T-helper 2 cell treated with Interferon-gamma antibody and Interleukin-4, amounts not matched to agents 100 ng/mL and 5 ng/mL, for 36 hours (primary cell): ENCODE measurements around the gene C18orf63. TPM values are rescaled to one million over a fixed set of nuclear protein-coding genes. Genes with fewer than 3 reads are reported as not detected.

Experiments used
- intact Hi-C: fragments of 100-400 bp; cut with micrococcal nuclease; formaldehyde crosslinking; loops from one replicate; pipeline ENCODE4 v1.15.1; 2023
- total RNA-seq: library from RNA; stranded (reverse); gene quantifications from 2 replicates; pipeline ENCODE4 v1.2.3, GENCODE V29; 2022

Gene C18orf63
- total RNA-seq, 1 donor from 2014 or later, result not detected

- intact Hi-C loops, result loop anchor here (1.0 to 5.0 kb wide), 4 partner anchors 21 to 225 kb away; partner anchors contain the start of genes TIMM21 and ZNF407
Measured at GRCh38 chr18:74373428-74373827, 57.8 kb downstream of the C18orf63 start.

GRCh38 chr18:74375999-74376398 lies 60.4 kb downstream of the C18orf63 start:
- intact Hi-C loops, result no loop called here

GRCh38 chr18:74376523-74376922 lies 60.9 kb downstream of the C18orf63 start:
- intact Hi-C loops, result no loop called here

DNA sequence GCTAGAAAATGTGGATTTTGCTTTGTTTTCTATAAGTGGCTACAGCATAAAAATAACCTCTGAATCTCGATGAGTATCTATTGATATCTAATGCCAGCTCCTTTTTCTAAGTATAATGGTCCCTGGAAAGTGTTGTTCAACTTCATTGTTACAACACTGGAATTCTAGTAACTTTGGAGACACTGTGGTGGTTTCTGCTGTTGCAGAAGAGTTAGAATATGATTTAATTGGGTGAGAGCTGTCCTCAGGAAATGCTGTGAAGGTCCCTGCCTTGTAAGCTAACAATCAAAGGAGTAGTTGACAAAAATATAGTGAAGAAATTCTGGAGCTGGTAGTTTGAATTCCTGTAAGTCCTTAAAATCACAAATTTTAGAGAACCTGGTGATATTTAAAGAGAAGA lies 62.1 kb downstream of the C18orf63 start:
- intact Hi-C loops, result loop anchor here (2.0 kb wide), 1 partner anchor 29 kb away; no protein-coding TSS in a partner anchor

DNA sequence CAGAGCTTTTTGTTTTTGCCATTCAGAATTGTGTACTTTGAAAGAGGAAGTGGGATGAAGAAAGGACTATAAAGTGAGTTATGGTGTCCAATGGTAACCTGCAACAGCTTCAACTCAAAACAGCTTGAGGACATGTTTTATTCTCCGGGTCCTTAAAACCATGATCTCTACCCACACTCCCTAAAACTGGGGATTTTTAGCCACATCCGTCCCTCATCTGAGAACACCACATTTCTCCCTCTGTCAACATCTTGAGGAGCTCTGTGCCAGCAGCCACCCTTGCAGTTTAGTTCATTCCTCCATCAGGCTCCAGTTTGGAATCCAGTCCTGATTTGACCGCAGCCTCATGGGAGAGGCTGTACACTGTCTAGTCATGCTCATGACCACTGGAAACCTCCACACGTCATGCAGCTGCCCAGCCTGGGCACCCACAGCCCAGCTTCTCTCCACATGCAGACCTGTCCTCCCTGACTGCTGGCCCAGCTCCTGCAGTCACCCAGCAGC lies 62.6 kb downstream of the C18orf63 start:
- intact Hi-C loops, result loop anchor here (2.0 kb wide), 1 partner anchor 29 kb away; no protein-coding TSS in a partner anchor

GRCh38 chr18:74380916-74381315 lies 65.3 kb downstream of the C18orf63 start:
- intact Hi-C loops, result no loop called here

GRCh38 chr18:74381621-74382295 lies 66.1 kb downstream of the C18orf63 start:
- intact Hi-C loops, result no loop called here

DNA sequence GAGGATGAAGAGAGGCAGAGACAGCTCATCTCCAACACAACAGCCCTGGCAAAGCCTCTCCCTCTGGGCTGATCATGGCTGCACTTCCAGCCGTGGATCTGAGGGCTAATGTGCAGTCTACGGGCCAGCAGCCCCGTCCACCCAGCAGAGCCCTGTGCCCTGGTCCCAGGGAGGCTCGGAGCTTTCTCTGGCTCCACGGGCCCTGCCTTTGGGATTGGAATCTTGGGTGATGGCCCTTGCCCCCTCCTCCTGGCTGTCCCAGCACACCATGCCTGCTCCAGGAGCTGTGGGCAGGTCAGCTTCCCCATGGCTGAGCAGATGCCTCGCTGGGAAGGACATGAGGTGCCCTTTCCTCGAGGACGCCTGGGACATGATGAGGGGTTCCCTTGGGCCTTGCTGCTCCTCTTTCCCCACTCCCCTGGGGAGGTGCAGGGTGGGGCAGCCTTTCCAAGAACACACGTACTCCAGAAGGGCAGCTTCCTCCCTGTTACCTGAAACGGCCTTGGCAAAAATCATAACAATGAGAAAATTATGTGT lies 66.9 kb downstream of the C18orf63 start:
- intact Hi-C loops, result no loop called here

DNA sequence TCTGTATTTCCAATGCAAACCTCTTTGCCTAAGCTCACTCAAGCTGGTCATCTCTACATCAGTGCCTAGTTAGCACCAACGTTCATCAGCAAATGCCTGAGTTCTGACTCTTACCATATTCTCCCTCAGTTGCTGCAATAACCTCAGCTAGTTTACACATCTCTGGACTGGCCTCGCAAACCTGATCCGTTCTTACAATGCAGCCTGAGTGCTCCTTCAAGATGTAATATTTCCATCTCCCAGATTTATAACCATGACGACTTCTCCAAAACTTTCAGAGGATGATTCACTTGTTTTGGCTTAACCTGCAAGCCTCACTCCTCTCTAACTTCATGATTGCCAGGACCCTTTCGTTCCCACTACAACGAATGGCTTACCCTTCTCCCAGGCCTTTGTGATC lies 71.7 kb downstream of the C18orf63 start:
- intact Hi-C loops, result no loop called here

DNA sequence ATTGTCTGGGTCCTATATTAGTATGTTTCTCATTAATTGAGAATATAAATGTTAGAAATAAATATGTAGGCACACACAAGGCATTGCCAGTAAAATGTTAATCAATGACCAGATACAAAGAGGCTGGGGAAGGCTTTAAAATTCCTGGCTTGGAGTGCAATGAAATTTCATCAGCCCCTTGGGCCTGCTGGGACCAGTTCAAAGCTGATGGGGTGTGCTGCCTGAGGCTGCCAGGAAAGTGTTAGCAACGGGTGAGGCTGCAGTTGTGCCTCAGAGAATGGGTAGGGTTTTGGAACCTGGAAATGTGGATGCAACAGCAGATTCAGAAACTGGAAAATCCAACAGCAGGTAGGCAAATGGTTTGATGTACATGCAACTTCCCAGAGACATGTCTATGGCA lies 72.6 kb downstream of the C18orf63 start:
- intact Hi-C loops, result no loop called here

- intact Hi-C loops, result no loop called here
Measured at GRCh38 chr18:74389171-74389927, 73.7 kb downstream of the C18orf63 start.

- intact Hi-C loops, result no loop called here
Measured at GRCh38 chr18:74389991-74390390, 74.4 kb downstream of the C18orf63 start.

DNA sequence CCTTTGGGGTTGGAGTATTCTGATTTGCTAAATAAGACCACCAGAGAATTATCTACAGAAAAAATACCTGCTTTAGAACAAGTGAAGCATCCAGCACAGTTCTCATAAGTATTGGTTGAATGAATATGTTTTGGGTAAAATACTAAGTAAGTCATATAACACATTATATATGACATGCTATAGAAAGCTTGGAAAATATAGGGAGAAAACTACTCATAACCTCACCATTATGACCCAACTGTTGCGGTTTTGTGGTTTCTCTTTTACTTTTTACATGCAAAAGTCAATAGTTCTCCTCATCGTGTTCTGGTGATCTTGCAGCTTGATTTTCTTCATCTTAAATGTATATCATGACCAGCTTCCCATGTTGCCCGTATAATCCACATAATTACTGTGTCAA lies 75.3 kb downstream of the C18orf63 start:
- intact Hi-C loops, result no loop called here

DNA sequence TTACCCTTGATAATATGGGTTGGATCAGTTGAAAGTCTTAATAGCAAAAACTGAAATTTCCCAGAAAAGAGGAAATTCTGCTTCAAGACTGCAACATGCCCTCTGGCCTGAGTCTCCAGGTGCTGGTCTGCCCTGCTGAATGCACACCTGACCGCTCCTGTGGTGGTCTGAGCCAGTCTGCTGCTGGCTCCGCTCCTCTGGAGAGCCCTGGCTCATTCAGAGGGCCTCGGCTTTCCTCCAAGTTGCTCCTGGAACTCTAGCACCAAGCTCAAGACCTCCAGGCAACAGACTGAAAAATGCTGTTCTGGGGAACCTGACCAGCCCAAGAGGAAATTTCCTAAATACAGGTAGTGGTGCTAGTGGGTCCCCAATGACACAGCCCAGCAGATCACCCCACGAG lies 76.7 kb downstream of the C18orf63 start:
- intact Hi-C loops, result no loop called here

DNA sequence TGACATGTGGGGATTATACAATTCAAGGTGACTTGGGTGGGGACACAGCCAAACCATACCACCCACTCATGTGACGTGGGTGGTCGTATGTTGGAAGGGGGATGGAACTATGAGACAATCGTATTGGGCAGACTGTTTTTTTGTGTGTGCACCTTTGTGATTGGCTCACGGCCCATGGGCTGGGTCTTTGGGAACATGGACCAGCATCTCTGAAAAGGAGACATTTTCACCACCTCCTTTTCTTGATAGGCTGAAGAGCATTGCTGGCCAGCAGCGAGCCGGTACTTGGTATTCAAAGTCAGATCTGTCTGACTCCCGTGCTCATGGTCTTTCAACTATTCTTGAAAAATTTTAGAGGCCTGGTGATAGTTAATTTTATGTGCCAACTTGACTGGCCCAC lies 79.4 kb downstream of the C18orf63 start:
- intact Hi-C loops, result no loop called here

DNA sequence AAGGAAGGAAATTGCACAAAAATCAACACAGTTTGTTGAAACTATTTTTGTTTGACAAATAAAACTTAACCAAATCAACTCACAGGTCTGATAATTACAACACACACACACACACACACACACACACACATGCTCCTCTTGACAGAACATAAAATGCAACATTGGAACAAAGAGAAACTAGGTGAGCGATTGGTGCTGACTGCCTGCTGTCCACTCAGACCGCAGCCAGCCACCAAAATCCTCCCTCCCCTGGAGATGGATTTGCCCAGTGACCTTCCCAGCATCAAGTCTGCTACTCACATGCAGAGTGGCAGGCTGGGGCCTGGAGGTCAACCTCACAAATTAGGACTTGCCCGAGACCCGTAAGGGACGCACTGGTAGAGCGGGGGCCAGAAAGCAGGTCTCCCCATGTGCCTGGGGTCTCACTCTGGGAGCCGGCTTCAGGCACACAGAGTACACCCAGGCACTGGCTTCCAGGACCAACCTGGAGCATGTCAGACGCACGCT lies 80.1 kb downstream of the C18orf63 start:
- intact Hi-C loops, result no loop called here

- intact Hi-C loops, result no loop called here
Measured at GRCh38 chr18:74396171-74397169, 80.8 kb downstream of the C18orf63 start.

DNA sequence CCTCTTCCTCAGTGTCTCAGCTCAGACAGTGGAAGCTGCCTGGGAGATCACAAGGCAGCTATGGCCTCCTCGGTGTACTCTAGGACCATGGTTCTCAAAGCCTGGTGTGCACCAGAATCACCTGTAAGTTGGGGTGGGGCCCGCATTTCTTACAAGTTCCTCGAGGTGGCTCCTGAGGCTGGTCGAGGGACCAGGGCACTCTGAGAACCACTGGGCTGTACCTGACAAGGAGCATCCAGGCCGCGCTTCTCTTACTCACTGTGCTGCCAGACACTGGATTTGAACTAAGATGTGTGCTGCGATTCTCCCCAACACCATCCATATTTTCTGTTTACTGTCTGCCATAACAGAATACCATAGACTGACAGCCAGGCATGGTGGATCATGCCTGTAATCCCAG lies 81.9 kb downstream of the C18orf63 start:
- intact Hi-C loops, result no loop called here

GRCh38 chr18:74399091-74399887 lies 83.7 kb downstream of the C18orf63 start:
- intact Hi-C loops, result no loop called here

DNA sequence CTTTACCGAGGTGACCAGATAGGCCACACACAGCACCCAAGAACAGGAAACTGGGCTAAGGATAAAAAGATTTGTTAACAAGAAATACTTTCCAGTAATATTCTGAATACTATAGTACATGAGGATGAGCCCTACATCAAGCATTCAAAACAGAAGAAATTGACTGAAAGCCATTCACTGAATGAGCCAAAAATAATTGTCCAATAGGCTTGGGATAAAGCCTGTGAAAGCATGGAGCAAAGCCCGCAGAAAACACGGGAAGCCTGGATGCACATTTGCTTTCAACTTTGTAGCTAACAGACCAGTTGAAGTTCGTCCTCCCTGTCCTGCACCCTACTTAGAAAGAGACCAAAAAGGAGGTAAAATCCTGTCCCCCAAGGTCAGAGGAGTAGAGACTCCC lies 85.2 kb downstream of the C18orf63 start:
- intact Hi-C loops, result no loop called here
